ENCODE measurements around the gene VASP.

- TF ChIP-seq ZNF644 (tag; IDR thresholded peaks at IDR 0.05; ENCODE audit: low read depth), result no peak
- no peak for TF ChIP-seq MXI1 (IDR thresholded peaks at IDR 0.05; ENCODE audit: low read depth, low read length)
Observed at GRCh38 chr19:45529420-45529785, 22.1 kb downstream of the VASP start.

Data from K562 (cell line).